IMR-90 (cell line): ENCODE data around the gene ADAMTS14. TPM values are rescaled to one million over a fixed set of nuclear protein-coding genes. Genes with fewer than 3 reads are reported as not detected.

ENCODE experiments used
- ATAC-seq: fragments of 200-7000 bp; cut with Tn5 transposase; 2 replicates; pipeline ENCODE4 v1.9.1; 2020; ENCODE audit warnings: low read depth, mild to moderate bottlenecking, moderate library complexity
- BruUV-seq: library from RNA; stranded (reverse); fragments of 400-500 nt; replicated peaks from 2 replicates; lab custom pipeline; 2021; lab: Mats Ljungman, UMichigan
- CTCF ChIA-PET: fragments of 300-600 bp; formaldehyde crosslinking; extraction: SDS; loops from one replicate; lab custom pipeline; 2021; ENCODE audit warnings: antibody characterized with exemption; lab: Yijun Ruan, JAX
- POLR2A ChIA-PET: fragments of 300-600 bp; sonication (Branson Sonifier 250); formaldehyde crosslinking; loops from one replicate; lab custom pipeline; 2022; ENCODE audit warnings: antibody characterized with exemption; ENCODE audit not compliant: unreplicated experiment; lab: Charles Lee
- DNase-seq: peaks from one replicate; pipeline ENCODE4 v3.0.0; 2013
- H2AFZ ChIP-seq: replicated peaks from 2 replicates; pipeline ENCODE3; 2013; ENCODE audit warnings: low read length, mild to moderate bottlenecking; ENCODE audit not compliant: poor library complexity
- H2AK5ac ChIP-seq: 2 replicates; pipeline ENCODE4 v1.6.1; 2013; ENCODE audit warnings: low read depth, low read length, inconsistent platforms
- H2AK9ac ChIP-seq: replicated peaks from 2 replicates; pipeline ENCODE3; 2013; ENCODE audit warnings: mild to moderate bottlenecking, low read depth, low read length, moderate library complexity; ENCODE audit not compliant: poor library complexity
- H2BK120ac ChIP-seq: 2 replicates; pipeline ENCODE4 v1.6.1; 2013; ENCODE audit warnings: low read depth, low read length, inconsistent platforms
- H2BK15ac ChIP-seq: 3 replicates; pipeline ENCODE4 v1.6.1; 2013; ENCODE audit warnings: low read depth, low read length, inconsistent platforms
- H2BK20ac ChIP-seq: 2 replicates; pipeline ENCODE4 v1.6.1; 2013; ENCODE audit warnings: low read depth, mild to moderate bottlenecking, inconsistent platforms, low read length, moderate library complexity
- H2BK5ac ChIP-seq: 2 replicates; pipeline ENCODE4 v1.6.1; 2013; ENCODE audit warnings: mild to moderate bottlenecking, low read depth, low read length, inconsistent platforms; ENCODE audit not compliant: poor library complexity, severe bottlenecking
- H3K14ac ChIP-seq: replicated peaks from 2 replicates; pipeline ENCODE4 v1.6.1; 2013; ENCODE audit warnings: low read depth, low read length, inconsistent platforms
- H3K18ac ChIP-seq: 2 replicates; pipeline ENCODE4 v1.6.1; 2013; ENCODE audit warnings: low read depth, low read length, control low read depth
- H3K23ac ChIP-seq: 2 replicates; pipeline ENCODE4 v1.6.1; 2013; ENCODE audit warnings: low read depth, low read length, inconsistent platforms
- H3K27ac ChIP-seq: 2 replicates; pipeline ENCODE4 v1.5.1; 2013; ENCODE audit warnings: mild to moderate bottlenecking, control low read depth, low read length; ENCODE audit not compliant: insufficient read depth
- H3K27me3 ChIP-seq: 2 replicates; pipeline ENCODE4 v1.6.1; 2013; ENCODE audit warnings: low read length; ENCODE audit not compliant: control insufficient read depth, insufficient read depth
- H3K36me3 ChIP-seq: 2 replicates; pipeline ENCODE4 v1.6.1; 2013; ENCODE audit warnings: low read length, mixed read lengths; ENCODE audit not compliant: control insufficient read depth, insufficient read depth
- H3K4ac ChIP-seq: 2 replicates; pipeline ENCODE4 v1.6.1; 2013; ENCODE audit warnings: low read depth, low read length, inconsistent platforms
- H3K4me1 ChIP-seq: 2 replicates; pipeline ENCODE4 v1.6.1; 2013; ENCODE audit warnings: low read length, mixed read lengths; ENCODE audit not compliant: control insufficient read depth, insufficient read depth
- H3K4me2 ChIP-seq: 2 replicates; pipeline ENCODE4 v1.6.1; 2013; ENCODE audit warnings: low read depth, mild to moderate bottlenecking, control low read depth, low read length, moderate library complexity
- H3K4me3 ChIP-seq: 2 replicates; pipeline ENCODE4 v1.5.1; 2013; ENCODE audit warnings: low read depth, mild to moderate bottlenecking, control low read depth, low read length, moderate library complexity; ENCODE audit not compliant: insufficient read depth
- H3K56ac ChIP-seq: 2 replicates; pipeline ENCODE4 v1.6.1; 2013; ENCODE audit warnings: low read length, inconsistent platforms; ENCODE audit not compliant: insufficient read depth; ENCODE audit errors: extremely low read depth
- H3K79me1 ChIP-seq, 2 experiments: 2 replicates each; pipeline ENCODE4 v1.6.1; 2013; ENCODE audit warnings: low read length in 2 of 2, inconsistent platforms in 1 of 2, low read depth in 1 of 2
- H3K9ac ChIP-seq: 2 replicates; pipeline ENCODE4 v1.6.1; 2013; ENCODE audit warnings: low read depth, low read length, control low read depth
- H3K9me1 ChIP-seq: 2 replicates; pipeline ENCODE4 v1.6.1; 2013; ENCODE audit warnings: low read length, inconsistent platforms; ENCODE audit not compliant: insufficient read depth
- H3K9me3 ChIP-seq: 2 replicates; pipeline ENCODE4 v1.6.1; 2013; ENCODE audit warnings: low read length; ENCODE audit not compliant: control insufficient read depth, insufficient read depth
- H4K20me1 ChIP-seq: 2 replicates; pipeline ENCODE4 v1.6.1; 2013; ENCODE audit warnings: low read length, inconsistent platforms; ENCODE audit not compliant: insufficient read depth
- H4K5ac ChIP-seq: 2 replicates; pipeline ENCODE4 v1.6.1; 2013; ENCODE audit warnings: mild to moderate bottlenecking, low read depth, low read length, control low read depth
- H4K8ac ChIP-seq, 2 experiments: 2 replicates each; pipeline ENCODE4 v1.6.1; 2013; ENCODE audit warnings: low read depth in 2 of 2, low read length in 2 of 2, control low read depth in 1 of 2, inconsistent platforms in 1 of 2
- H4K91ac ChIP-seq: 2 replicates; pipeline ENCODE4 v1.6.1; 2013; ENCODE audit warnings: low read depth, low read length, inconsistent platforms; ENCODE audit not compliant: insufficient read depth
- BHLHE40 ChIP-seq: fragments of 150-350 bp; IDR thresholded peaks from 2 replicates; pipeline ENCODE4 v1.6.1; 2016; ENCODE audit warnings: mild to moderate bottlenecking, low read depth, low read length
- CHD1 ChIP-seq: IDR thresholded peaks from 2 replicates; pipeline ENCODE4 v1.6.1; 2012; ENCODE audit warnings: low read depth, low read length, improper control_type of control experiment
- FOS ChIP-seq: fragments of 150-350 bp; IDR thresholded peaks from 2 replicates; pipeline ENCODE4 v1.6.1; 2016; ENCODE audit warnings: low read depth, low read length
- MAFK ChIP-seq: IDR thresholded peaks from 2 replicates; pipeline ENCODE4 v1.6.1; 2012; ENCODE audit warnings: low read depth, low read length, improper control_type of control experiment
- MXI1 ChIP-seq: IDR thresholded peaks from 2 replicates; pipeline ENCODE4 v1.6.1; 2012; ENCODE audit warnings: low read depth, mild to moderate bottlenecking, low read length, moderate library complexity, borderline replicate concordance
- POLR2A ChIP-seq: IDR thresholded peaks from 2 replicates; pipeline ENCODE4 v1.6.1; 2012; ENCODE audit warnings: mild to moderate bottlenecking, low read depth, low read length
- RFX5 ChIP-seq: IDR thresholded peaks from 2 replicates; pipeline ENCODE4 v1.8.0; 2012; ENCODE audit warnings: low read depth, mild to moderate bottlenecking, low read length, moderate library complexity
- SMC3 ChIP-seq: fragments of 150-350 bp; IDR thresholded peaks from 2 replicates; pipeline ENCODE4 v1.6.1; 2016; ENCODE audit warnings: low read depth, mild to moderate bottlenecking, antibody characterized with exemption, low read length, moderate library complexity
- WGBS, 2 experiments: methylation state at CpG; one replicate each; pipeline versions ENCODE4 v1.1.5 to v1.1.7; 2013; ENCODE audit warnings: missing lambda C conversion rate in 2 of 2; ENCODE audit not compliant: insufficient read length in 1 of 2; ENCODE audit errors: extremely low coverage in 2 of 2; 5-methylcytosine and 5-hydroxymethylcytosine counted together
- dilution Hi-C: fragments of 300-500 bp; cut with HindIII; formaldehyde crosslinking; loops from one replicate; pipeline ENCODE4 v1.14.3; 2018; ENCODE audit warnings: low sequenced_read_pairs; ENCODE audit not compliant: unreplicated experiment
- in situ Hi-C: fragments of 300-500 bp; cut with MboI; formaldehyde crosslinking; loops from 3 replicates; pipeline ENCODE4 v1.14.3; 2019; ENCODE audit warnings: low sequenced_read_pairs, inconsistent platforms, mixed read lengths
- intact Hi-C: fragments of 100-400 bp; cut with micrococcal nuclease; formaldehyde crosslinking; loops from 2 replicates; pipeline ENCODE4 v1.10.0; 2022
- polyA plus RNA-seq, 3 experiments: library from polyadenylated mRNA; depleted of rRNA; stranded (reverse); fragments of >200 nt; gene quantifications; 2 replicates each; pipeline ENCODE4 v1.2.3, GENCODE V29; 2012; ENCODE audit warnings: low replicate concordance in 1 of 3
- total RNA-seq: library from RNA; depleted of rRNA; stranded (reverse); fragments of >200 nt; gene quantifications from 2 replicates; pipeline ENCODE4 v1.2.3, GENCODE V29; 2012
- TF ChIP-seq, protein P1 (sequence below): fragments of 150-350 bp; IDR thresholded peaks from 2 replicates; pipeline ENCODE4 v1.6.1; 2017; ENCODE audit warnings: mild to moderate bottlenecking, antibody characterized with exemption, low read length, low read depth
- TF ChIP-seq, protein P2 (sequence below): fragments of 150-350 bp; IDR thresholded peaks from 2 replicates; pipeline ENCODE4 v1.6.1; 2016; ENCODE audit warnings: low read depth, mild to moderate bottlenecking, low read length, moderate library complexity, borderline replicate concordance

Gene ADAMTS14
- total and polyA plus RNA-seq, 2 of the 4 experiments (the other 2 are of a cell fraction), result under 0.01 to 0.31 TPM

DNA sequence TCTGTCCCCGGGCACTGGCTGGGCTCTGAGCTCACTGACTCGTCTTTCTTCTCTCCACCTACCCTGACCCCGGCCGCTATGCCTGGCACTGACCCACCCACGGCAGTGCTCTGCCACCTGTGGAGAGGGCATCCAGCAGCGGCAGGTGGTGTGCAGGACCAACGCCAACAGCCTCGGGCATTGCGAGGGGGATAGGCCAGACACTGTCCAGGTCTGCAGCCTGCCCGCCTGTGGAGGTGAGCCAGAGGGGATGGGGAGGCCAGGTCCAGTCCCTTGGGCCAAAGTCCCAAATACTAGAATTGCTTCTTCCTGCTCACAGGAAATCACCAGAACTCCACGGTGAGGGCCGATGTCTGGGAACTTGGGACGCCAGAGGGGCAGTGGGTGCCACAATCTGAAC is 85.5 kb downstream of the ADAMTS14 start:
- no peak overlapping the region for H3K4ac ChIP-seq
- no peak overlapping the region for H3K56ac ChIP-seq
- H3K18ac ChIP-seq, result no peak overlapping the region
- H4K91ac ChIP-seq, result no peak overlapping the region
- H3K4me2 ChIP-seq, result no peak overlapping the region
- no peak overlapping the region for H2AFZ ChIP-seq
- no peaks in the 10 kb centered on the region for H3K36me3 ChIP-seq
- no peak overlapping the region for H3K23ac ChIP-seq
- TF ChIP-seq FOS (no peak), BHLHE40 (no peak), MAFK (no peak), POLR2A (no peak), SMC3 (no peak), CHD1 (no peak), RFX5 (no peak), MXI1 (no peak)
- TF ChIP-seq, protein P1, sequence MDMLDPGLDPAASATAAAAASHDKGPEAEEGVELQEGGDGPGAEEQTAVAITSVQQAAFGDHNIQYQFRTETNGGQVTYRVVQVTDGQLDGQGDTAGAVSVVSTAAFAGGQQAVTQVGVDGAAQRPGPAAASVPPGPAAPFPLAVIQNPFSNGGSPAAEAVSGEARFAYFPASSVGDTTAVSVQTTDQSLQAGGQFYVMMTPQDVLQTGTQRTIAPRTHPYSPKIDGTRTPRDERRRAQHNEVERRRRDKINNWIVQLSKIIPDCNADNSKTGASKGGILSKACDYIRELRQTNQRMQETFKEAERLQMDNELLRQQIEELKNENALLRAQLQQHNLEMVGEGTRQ, result no peak
- TF ChIP-seq, protein P2, sequence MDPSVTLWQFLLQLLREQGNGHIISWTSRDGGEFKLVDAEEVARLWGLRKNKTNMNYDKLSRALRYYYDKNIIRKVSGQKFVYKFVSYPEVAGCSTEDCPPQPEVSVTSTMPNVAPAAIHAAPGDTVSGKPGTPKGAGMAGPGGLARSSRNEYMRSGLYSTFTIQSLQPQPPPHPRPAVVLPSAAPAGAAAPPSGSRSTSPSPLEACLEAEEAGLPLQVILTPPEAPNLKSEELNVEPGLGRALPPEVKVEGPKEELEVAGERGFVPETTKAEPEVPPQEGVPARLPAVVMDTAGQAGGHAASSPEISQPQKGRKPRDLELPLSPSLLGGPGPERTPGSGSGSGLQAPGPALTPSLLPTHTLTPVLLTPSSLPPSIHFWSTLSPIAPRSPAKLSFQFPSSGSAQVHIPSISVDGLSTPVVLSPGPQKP, result no peak
- in situ Hi-C loops (no loop called here), intact Hi-C loops (loop anchor here (2.0 kb wide), 1 partner anchor 123 kb away; no protein-coding TSS in a partner anchor), dilution Hi-C loops (no loop called here)
- no peak overlapping the region for H3K4me3 ChIP-seq
- no peak overlapping the region for H4K8ac ChIP-seq
- POLR2A ChIA-PET, result no interaction called here
- no peak overlapping the region for H3K9ac ChIP-seq
- DNase-seq (no peak), ATAC-seq (no peak)
- CTCF ChIA-PET, result interaction anchor here (1.5 kb wide), 1 partner anchor 196 kb away, joined by 4 read pairs; no protein-coding TSS in a partner anchor
- H2BK5ac ChIP-seq, result no peak overlapping the region
- H2BK20ac ChIP-seq, result no peak overlapping the region
- no peak overlapping the region for H2AK5ac ChIP-seq
- no peak overlapping the region for H2BK120ac ChIP-seq
- peaks cover 26% of the 10 kb centered on the region for H3K27me3 ChIP-seq
- no peaks in the 10 kb centered on the region for H3K9me3 ChIP-seq
- H2AK9ac ChIP-seq, result no peak overlapping the region
- H3K14ac ChIP-seq, result no peak overlapping the region
- H2BK15ac ChIP-seq, result no peak overlapping the region
- no peak overlapping the region for H4K5ac ChIP-seq
- H3K9me1 ChIP-seq, result no peaks in the 10 kb centered on the region
- H3K4me1 ChIP-seq, result no peaks in the 10 kb centered on the region
- H3K79me1 ChIP-seq, result no peaks in the 10 kb centered on the region
- no TSS peak for BruUV-seq
- WGBS, 2 experiments, result 92% methylated on average over 2 of the region's 13 CpGs; no CpG with 5 or more reads in 1 of the 2 experiments
- no peaks in the 10 kb centered on the region for H4K20me1 ChIP-seq
- H3K27ac ChIP-seq, result no peak overlapping the region
